Neural progenitor cell (in vitro differentiated cells): Measurements from ENCODE around the gene DLG2. TPM values are rescaled to one million over a fixed set of nuclear protein-coding genes. Genes with fewer than 3 reads are reported as not detected.
A peak's percentile ranks its signal among the peaks of the same experiment; 100 is the strongest.

Experiments used
- DNase-seq: peaks from one replicate; pipeline ENCODE4 v3.0.0-alpha.2; 2016; ENCODE audit warnings: low spot score
- H2AFZ ChIP-seq: fragments of 200-600 bp; sonication (generic); replicated peaks from 2 replicates; pipeline ENCODE4 v1.6.1; 2016; ENCODE audit warnings: antibody characterized with exemption
- H3F3A ChIP-seq: fragments of 200-600 bp; sonication (generic); 2 replicates; pipeline ENCODE4 v1.6.1; 2016; ENCODE audit warnings: antibody characterized with exemption, low read depth
- H3K27ac ChIP-seq: fragments of 200-600 bp; sonication (generic); 2 replicates; pipeline ENCODE4 v1.5.1; 2016; ENCODE audit warnings: mild to moderate bottlenecking
- H3K27me3 ChIP-seq: fragments of 200-600 bp; sonication (generic); 2 replicates; pipeline ENCODE4 v1.6.1; 2016; ENCODE audit warnings: mild to moderate bottlenecking, moderate library complexity
- H3K36me3 ChIP-seq: fragments of 200-600 bp; sonication (generic); 2 replicates; pipeline ENCODE4 v1.5.1; 2016
- H3K4me1 ChIP-seq: fragments of 200-600 bp; sonication (generic); 2 replicates; pipeline ENCODE4 v1.6.1; 2016; ENCODE audit warnings: mixed run types
- H3K4me2 ChIP-seq: fragments of 200-600 bp; sonication (generic); 2 replicates; pipeline ENCODE4 v1.6.1; 2016
- H3K4me3 ChIP-seq: fragments of 200-600 bp; sonication (generic); 2 replicates; pipeline ENCODE4 v1.5.1; 2016
- H3K79me2 ChIP-seq: fragments of 200-600 bp; sonication (generic); 2 replicates; pipeline ENCODE4 v1.6.1; 2016; ENCODE audit warnings: low read depth
- H3K9ac ChIP-seq: fragments of 200-600 bp; sonication (generic); 2 replicates; pipeline ENCODE4 v1.6.1; 2016
- H3K9me3 ChIP-seq: fragments of 200-600 bp; sonication (generic); 2 replicates; pipeline ENCODE4 v1.5.1; 2016; ENCODE audit warnings: low read depth
- H4K20me1 ChIP-seq: fragments of 200-600 bp; sonication (generic); 2 replicates; pipeline ENCODE4 v1.6.1; 2016; ENCODE audit warnings: low read depth
- H3K27ac Mint-ChIP-seq: 3 replicates; pipeline ENCODE4 v1.8.0; 2021; ENCODE audit warnings: mixed read lengths
- H3K27me3 Mint-ChIP-seq: 2 replicates; pipeline ENCODE4 v1.8.0; 2022; ENCODE audit warnings: low read depth, mild to moderate bottlenecking, inconsistent platforms, moderate library complexity, mixed read lengths; ENCODE audit not compliant: insufficient read depth
- H3K36me3 Mint-ChIP-seq: 3 replicates; pipeline ENCODE4 v1.8.0; 2021; ENCODE audit warnings: mixed read lengths
- H3K4me1 Mint-ChIP-seq: 3 replicates; pipeline ENCODE4 v1.8.0; 2021; ENCODE audit warnings: mixed read lengths
- H3K4me3 Mint-ChIP-seq: 3 replicates; pipeline ENCODE4 v1.8.0; 2021; ENCODE audit warnings: mild to moderate bottlenecking, moderate library complexity, mixed read lengths
- H3K9me3 Mint-ChIP-seq: 3 replicates; pipeline ENCODE4 v1.8.0; 2020; ENCODE audit warnings: mixed read lengths
- EZH2 ChIP-seq: fragments of 200-600 bp; sonication (generic); IDR thresholded peaks from 2 replicates; pipeline ENCODE4 v1.6.1; 2017; ENCODE audit warnings: antibody characterized with exemption, mild to moderate bottlenecking, moderate library complexity
- EZH2phosphoT487 ChIP-seq: fragments of 200-600 bp; sonication (generic); IDR thresholded peaks from 2 replicates; pipeline ENCODE4 v1.6.1; 2017; ENCODE audit warnings: antibody characterized with exemption
- total RNA-seq: library from RNA; depleted of rRNA; stranded (reverse); fragments of >200 nt; gene quantifications from 2 replicates; pipeline ENCODE4 v1.2.3, GENCODE V29; 2015; ENCODE audit warnings: low replicate concordance
- TF ChIP-seq, protein P1 (sequence below): fragments of 200-600 bp; sonication (generic); IDR thresholded peaks from 2 replicates; pipeline ENCODE4 v1.5.1; 2017; ENCODE audit warnings: antibody characterized with exemption, mild to moderate bottlenecking

Gene DLG2
- total RNA-seq, 1 donor from 2014 or later = 7.5 TPM

DNA sequence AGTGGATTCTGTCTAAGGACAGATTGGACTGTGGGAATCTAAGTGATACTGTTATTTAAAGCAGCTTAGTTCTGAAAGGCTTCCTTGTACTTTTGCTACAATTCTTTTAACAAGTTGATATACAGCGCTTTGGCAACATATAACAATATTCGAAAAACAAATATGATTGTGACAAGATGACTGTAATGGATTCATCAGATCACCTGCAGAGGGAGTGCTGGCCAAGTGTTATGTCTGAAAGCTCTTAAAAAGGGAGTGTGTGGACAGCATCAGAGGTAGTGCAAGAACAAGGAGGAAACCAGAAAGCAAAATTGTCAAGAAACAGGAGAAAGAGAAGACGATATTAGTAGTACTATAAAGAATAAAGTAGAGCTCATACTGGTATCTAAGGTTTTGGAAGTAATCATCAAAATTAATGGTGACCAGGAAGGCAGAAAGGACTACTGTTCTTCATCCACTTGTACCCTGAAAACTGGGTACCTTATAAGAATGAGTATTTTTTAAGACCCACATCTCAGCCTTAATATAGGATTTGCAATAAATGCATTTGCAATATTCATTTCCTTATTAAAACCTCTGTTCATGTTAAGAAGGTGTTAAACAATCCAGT, 1229.0 kb downstream of the DLG2 start:
- Mint-ChIP-seq H3K36me3 (no peaks in the 10 kb centered on the region), H3K27ac (no peak overlapping the region), H3K4me3 (no peak overlapping the region), H3K4me1 (no peaks in the 10 kb centered on the region), H3K27me3 (no peaks in the 10 kb centered on the region), H3K9me3 (no peaks in the 10 kb centered on the region)
- Histone ChIP-seq H3K27me3 (no peaks in the 10 kb centered on the region), H2AFZ (peak overlapping the region; percentile 9), H4K20me1 (no peaks in the 10 kb centered on the region), H3K27ac (no peak overlapping the region), H3K4me3 (no peak overlapping the region), H3K9ac (no peak overlapping the region), H3K79me2 (no peaks in the 10 kb centered on the region), H3K36me3 (no peaks in the 10 kb centered on the region), H3K4me1 (peaks cover 13% of the 10 kb centered on the region), H3F3A (no peaks in the 10 kb centered on the region), H3K4me2 (no peak overlapping the region), H3K9me3 (no peaks in the 10 kb centered on the region)
- peak; percentile 47 for DNase-seq
- TF ChIP-seq, protein P1, sequence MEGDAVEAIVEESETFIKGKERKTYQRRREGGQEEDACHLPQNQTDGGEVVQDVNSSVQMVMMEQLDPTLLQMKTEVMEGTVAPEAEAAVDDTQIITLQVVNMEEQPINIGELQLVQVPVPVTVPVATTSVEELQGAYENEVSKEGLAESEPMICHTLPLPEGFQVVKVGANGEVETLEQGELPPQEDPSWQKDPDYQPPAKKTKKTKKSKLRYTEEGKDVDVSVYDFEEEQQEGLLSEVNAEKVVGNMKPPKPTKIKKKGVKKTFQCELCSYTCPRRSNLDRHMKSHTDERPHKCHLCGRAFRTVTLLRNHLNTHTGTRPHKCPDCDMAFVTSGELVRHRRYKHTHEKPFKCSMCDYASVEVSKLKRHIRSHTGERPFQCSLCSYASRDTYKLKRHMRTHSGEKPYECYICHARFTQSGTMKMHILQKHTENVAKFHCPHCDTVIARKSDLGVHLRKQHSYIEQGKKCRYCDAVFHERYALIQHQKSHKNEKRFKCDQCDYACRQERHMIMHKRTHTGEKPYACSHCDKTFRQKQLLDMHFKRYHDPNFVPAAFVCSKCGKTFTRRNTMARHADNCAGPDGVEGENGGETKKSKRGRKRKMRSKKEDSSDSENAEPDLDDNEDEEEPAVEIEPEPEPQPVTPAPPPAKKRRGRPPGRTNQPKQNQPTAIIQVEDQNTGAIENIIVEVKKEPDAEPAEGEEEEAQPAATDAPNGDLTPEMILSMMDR = peak; percentile 73
- no peak for TF ChIP-seq EZH2

DNA sequence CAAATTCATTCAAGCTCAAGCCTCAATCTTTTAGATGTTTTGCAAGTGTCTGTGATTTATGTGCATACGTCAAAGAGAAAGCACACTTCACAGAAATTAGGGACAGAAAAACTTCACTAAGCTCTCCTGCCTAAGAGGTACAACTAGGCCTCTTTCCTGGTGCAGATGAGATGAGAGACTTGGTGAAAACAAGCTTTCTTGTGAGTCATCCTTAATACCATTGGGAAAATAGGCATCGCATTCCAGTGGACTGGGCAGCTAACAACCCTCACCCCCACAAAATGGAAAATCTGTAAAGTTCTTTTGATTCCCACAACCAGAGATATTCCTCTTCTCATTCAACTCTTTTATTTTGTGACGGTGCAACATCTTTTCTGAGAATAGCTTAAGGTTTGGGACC, 1230.6 kb downstream of the DLG2 start:
- H3K4me1 Mint-ChIP-seq = no peaks in the 10 kb centered on the region
- peak overlapping the region; percentile 68 for H2AFZ ChIP-seq

DNA sequence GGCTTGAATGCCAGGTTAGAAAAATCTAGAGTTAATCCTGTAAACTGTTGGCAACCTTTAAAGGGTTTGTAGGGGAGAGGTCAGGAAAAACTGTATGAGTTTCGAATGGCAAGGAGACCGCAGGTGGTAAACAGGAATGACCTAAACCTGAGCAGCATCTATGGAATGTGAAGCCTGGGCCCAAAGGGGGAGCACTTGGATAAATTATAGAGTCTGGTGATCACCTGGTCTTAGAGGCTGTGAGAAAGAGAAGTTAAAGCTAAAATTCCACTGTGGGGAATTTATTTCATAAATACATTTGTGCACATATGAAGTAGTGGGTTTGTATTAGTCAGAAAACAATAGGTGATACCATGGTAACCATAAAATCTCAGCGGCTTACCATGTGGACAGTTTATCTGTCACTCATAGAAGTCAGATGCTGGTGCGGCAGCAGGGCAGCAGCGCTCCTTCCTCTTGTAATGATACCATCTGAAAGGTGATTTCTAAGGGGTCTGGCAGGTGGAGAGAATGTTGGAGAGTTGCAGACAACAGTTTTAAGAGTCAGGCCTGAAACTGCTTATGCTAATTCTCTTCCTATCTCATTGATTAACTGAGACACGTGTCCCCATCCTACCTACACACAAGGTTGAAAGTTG, 1236.6 kb downstream of the DLG2 start:
- H3K27me3 ChIP-seq = no peaks in the 10 kb centered on the region
- no peaks in the 10 kb centered on the region for H3F3A ChIP-seq
- no peaks in the 10 kb centered on the region for H3K36me3 ChIP-seq
- no peak overlapping the region for H3K9ac ChIP-seq
- no peak overlapping the region for H2AFZ ChIP-seq
- peaks cover 7% of the 10 kb centered on the region for H3K4me1 ChIP-seq
- H3K9me3 ChIP-seq = no peaks in the 10 kb centered on the region
- Mint-ChIP-seq H3K36me3 (no peaks in the 10 kb centered on the region), H3K4me1 (no peaks in the 10 kb centered on the region), H3K4me3 (no peak overlapping the region), H3K27ac (no peak overlapping the region), H3K9me3 (no peaks in the 10 kb centered on the region), H3K27me3 (no peaks in the 10 kb centered on the region)
- H3K4me3 ChIP-seq = no peak overlapping the region
- no peak overlapping the region for H3K4me2 ChIP-seq
- H3K79me2 ChIP-seq = no peaks in the 10 kb centered on the region
- no peak overlapping the region for H3K27ac ChIP-seq
- no peak for TF ChIP-seq EZH2phosphoT487
- TF ChIP-seq, protein P1 = peak; percentile 62
- peak; percentile 54 for DNase-seq
- H4K20me1 ChIP-seq = no peaks in the 10 kb centered on the region

More for the DNA sequence above, 1230.6 kb downstream of the DLG2 start:
- no peaks in the 10 kb centered on the region for H3F3A ChIP-seq
- H3K9me3 ChIP-seq = no peaks in the 10 kb centered on the region
- no peaks in the 10 kb centered on the region for H3K27me3 Mint-ChIP-seq
- H3K27me3 ChIP-seq = no peaks in the 10 kb centered on the region
- no peak overlapping the region for H3K4me2 ChIP-seq
- no peak overlapping the region for H3K27ac ChIP-seq
- H3K4me1 ChIP-seq = peaks cover 13% of the 10 kb centered on the region
- no peak overlapping the region for H3K4me3 Mint-ChIP-seq
- no peaks in the 10 kb centered on the region for H3K36me3 ChIP-seq
- H3K79me2 ChIP-seq = no peaks in the 10 kb centered on the region
- H3K4me3 ChIP-seq = no peak overlapping the region
- no peak overlapping the region for H3K27ac Mint-ChIP-seq
- no peaks in the 10 kb centered on the region for H3K36me3 Mint-ChIP-seq
- no peaks in the 10 kb centered on the region for H3K9me3 Mint-ChIP-seq
- no peaks in the 10 kb centered on the region for H4K20me1 ChIP-seq
- TF ChIP-seq EZH2 = no peak
- H3K9ac ChIP-seq = no peak overlapping the region
- DNase-seq = no peak

DNA sequence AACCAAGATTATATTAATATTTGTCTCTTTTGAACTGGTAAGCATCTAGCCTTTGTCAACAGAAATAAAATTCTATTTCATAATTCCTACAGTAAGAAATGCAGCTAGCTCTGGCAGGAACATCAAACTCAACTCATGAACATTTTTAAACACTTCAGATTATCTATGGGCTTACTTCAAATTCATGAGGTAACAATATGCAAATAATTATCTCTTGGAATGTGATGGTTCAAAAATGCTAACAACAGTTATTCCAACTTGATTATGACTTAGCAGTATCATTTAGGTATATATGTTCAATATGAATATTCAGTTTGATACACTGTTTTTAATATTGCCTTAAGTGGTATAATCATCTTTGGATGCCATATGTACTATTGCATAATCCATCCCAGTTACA, 1237.4 kb downstream of the DLG2 start:
- H3K4me1 Mint-ChIP-seq = no peaks in the 10 kb centered on the region

More for the DNA sequence above, 1237.4 kb downstream of the DLG2 start:
- no peaks in the 10 kb centered on the region for H3K27me3 ChIP-seq
- no peaks in the 10 kb centered on the region for H3K9me3 Mint-ChIP-seq
- H3K4me3 ChIP-seq = no peak overlapping the region
- H3K36me3 Mint-ChIP-seq = no peaks in the 10 kb centered on the region
- H3K27ac ChIP-seq = no peak overlapping the region
- no peak overlapping the region for H3K4me2 ChIP-seq
- H3K27ac Mint-ChIP-seq = no peak overlapping the region
- TF ChIP-seq EZH2phosphoT487 (no peak), EZH2 (no peak)
- TF ChIP-seq, protein P1 = no peak
- no peaks in the 10 kb centered on the region for H4K20me1 ChIP-seq
- H3K9me3 ChIP-seq = no peaks in the 10 kb centered on the region
- no peak for DNase-seq
- H3K4me1 ChIP-seq = no peaks in the 10 kb centered on the region
- H2AFZ ChIP-seq = no peak overlapping the region
- no peak overlapping the region for H3K4me3 Mint-ChIP-seq
- no peaks in the 10 kb centered on the region for H3K36me3 ChIP-seq
- no peak overlapping the region for H3K9ac ChIP-seq
- no peaks in the 10 kb centered on the region for H3K79me2 ChIP-seq
- no peaks in the 10 kb centered on the region for H3K27me3 Mint-ChIP-seq
- no peaks in the 10 kb centered on the region for H3F3A ChIP-seq
